UCSD-AML1 (cell line): Measurements from ENCODE around the gene RETREG1.
"Not testable (repeated sequence)": the region's sequence is repeated elsewhere in the genome, so short reads cannot be mapped to it uniquely, and the experiment has no call there.

ENCODE experiments used
- DNase-seq: peaks from one replicate; lab custom pipeline; 2025; ENCODE audit not compliant: unreplicated experiment; lab: John Stamatoyannopoulos, UW

RETREG1 gene

GRCh38 chr5:16616536-16617273 is at the start of gene RETREG1:
RETREG1 (minus strand) TSS chr5:16616997; CDS start chr5:16616971, 26 bp downstream.
- DNase-seq, result peak; percentile 16

DNA sequence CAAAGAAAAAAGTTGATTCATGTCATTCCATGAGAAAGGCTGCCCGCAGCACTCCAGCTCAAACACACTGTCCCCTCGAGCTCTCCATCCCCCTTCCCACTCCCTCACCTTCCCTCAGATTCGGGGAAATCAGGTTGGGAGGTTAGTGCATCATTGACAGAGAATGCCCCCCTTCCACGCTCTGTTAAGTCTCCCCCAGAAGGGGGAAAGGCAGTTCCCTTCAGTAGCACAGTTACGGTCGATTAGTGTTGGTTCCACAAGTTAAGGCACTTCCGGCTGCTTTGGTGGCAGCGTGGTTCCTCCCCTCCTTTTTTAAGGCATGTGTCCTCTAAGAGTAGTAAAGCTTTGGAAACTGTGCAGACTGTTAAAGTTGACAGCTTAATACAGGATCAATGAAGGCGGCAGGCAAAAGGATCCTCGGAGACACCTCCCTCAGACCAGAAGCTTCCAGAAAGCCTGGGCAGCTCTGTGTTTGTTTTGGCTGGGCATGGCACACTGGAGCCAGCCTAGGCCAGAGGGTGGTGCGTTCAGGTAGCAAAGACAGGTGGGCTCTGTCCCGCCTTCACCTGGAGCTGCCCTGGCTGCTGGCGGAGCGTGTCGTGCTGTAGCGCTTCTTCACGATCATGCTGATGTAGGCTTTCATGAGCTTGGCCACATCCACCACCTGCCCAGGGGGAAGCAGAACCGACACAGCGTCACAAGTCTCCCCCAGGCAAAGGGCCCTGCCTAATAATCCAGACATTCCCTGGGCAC is 49.5 kb upstream of the RETREG1 start:
- DNase-seq, result no peak

GRCh38 chr5:16665601-16666000 is 48.8 kb upstream of the RETREG1 start:
- DNase-seq, result no peak

DNA sequence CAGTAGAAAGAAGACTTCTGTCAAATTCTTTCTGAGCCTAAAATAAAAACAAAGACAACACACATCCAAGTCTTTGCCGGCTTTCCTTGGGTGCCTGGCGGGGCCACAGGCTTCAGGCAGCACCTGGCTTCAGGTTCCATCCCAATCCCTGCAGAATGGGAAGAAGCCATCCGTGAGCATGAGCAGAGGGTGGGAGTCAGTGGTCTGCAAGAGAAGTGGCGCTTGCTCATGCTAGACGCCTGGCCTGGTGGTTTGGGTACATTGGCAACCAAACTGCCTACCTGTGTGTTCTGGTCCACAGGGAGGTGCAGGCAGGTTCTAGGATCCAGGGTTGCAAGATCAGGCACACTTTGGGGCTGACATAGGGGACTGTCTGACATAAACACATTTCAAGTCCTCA is 47.6 kb upstream of the RETREG1 start:
- no peak for DNase-seq

GRCh38 chr5:16663840-16664239 is 47.0 kb upstream of the RETREG1 start:
- no peak for DNase-seq

- no peak for DNase-seq
Measured at GRCh38 chr5:16661713-16662112, 44.9 kb upstream of the RETREG1 start.

GRCh38 chr5:16660982-16661381 is 44.2 kb upstream of the RETREG1 start:
- DNase-seq, result no peak

DNA sequence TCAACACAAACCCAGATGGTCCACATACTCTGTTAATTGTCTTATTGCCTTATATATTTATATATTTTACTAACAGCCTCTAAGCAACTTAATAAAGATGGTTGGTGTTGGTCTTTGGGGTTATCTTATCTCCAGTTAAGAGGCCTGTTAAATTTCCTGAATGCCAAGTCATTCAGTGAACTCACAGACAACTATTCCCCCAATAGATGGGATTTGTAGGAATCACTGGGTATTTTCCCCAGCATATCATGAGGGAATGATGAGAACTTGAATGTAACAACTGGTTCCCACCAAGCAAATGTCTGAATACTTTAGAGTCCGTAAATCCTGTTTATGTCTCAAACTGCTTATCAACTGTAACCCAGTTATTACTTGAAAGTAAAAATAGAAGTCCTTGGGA is 42.7 kb upstream of the RETREG1 start:
- DNase-seq, result no peak

DNA sequence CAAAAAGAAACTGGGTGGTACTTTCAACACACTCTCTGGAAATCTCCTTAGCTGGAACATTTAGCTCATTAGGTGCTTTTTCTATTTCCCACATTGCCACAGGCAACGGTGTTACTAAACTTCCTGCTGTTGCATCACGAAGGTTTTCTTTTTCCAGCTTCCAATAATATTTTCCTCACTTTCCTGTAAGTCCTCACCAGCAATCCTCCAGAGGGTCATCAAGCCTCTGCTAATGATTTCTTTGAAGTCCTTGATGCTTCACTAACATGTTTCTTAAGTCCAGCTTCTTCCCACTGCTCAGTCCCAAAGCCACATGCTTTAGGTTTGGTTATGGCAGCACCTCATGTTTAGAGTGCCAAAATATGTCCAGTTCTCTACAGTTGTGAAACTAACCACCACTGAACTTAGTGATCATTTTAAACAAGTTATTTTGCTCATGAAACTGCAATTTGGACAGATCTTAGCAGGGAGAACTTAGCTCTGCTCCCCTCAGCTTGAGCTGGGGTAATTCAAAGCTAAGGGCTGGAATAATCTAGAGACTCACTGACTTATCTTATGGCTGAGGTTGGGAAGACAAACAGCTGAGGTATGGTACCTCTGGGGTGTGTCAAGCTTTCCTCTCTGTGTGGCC is 39.9 kb upstream of the RETREG1 start:
- DNase-seq, result no peak

- no peak for DNase-seq
Measured at GRCh38 chr5:16654647-16655334, 38.0 kb upstream of the RETREG1 start.

DNA sequence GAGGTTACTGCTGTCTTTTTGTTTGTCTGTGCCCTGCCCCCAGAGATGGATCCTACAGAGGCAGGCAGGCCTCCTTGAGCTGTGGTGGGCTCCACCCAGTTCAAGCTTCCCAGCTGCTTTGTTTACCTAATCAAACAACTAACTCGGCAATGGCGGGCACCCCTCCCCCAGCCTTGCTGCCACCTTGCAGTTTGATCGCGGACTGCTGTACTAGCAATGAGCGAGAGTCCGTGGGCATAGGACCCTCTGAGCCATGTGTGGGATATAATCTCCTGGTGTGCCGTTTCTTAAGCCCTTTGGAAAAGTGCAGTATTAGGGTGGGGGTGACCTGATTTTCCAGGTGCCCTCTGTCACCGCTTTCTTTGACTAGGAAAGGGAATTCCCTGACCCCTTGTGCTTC is 31.9 kb upstream of the RETREG1 start:
- DNase-seq, result not testable (repeated sequence)

GRCh38 chr5:16644301-16644889 is 27.6 kb upstream of the RETREG1 start:
- DNase-seq, result no peak

DNA sequence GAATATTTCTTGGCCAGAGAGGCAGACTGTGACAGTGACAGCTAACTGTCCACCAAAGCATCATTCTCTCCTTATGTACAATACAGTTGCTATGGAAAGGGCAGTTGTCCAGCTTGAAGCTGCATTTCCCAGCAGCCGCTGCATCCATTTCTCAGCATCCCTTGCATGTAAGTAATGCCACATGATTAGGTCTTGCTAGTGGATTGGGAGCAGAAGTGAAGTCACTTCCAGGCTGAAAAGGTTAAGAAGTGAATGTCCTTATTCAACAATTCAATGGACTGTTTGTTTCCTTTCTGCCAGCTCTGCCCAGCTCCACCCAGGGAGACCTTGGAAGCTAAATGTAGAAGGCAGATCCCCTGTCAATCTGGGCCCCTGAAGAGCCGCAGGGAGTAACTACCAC is 26.1 kb upstream of the RETREG1 start:
- no peak for DNase-seq

- DNase-seq, result no peak
Measured at GRCh38 chr5:16639206-16639605, 22.4 kb upstream of the RETREG1 start.

DNA sequence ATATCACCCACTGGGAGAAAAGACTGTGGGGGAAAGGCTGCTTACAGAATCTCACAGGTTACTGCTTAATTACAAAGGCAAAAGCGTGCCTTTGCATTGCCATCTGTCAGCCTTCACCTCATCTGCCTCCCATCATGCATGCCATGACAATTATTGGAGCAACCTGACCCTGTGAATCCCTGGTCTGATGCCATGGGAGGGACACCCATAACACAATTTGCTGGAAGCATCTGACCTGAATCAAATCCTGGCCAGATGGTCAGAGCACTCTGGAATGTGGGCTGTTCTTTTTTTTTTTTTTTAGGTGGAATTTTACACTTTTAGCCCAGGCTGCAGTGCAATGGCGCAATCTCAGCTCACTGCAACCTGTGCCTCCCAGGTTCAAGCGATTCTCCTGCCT is 11.6 kb upstream of the RETREG1 start:
- no peak for DNase-seq

- no peak for DNase-seq
Measured at GRCh38 chr5:16626696-16627264, 10.0 kb upstream of the RETREG1 start.

DNA sequence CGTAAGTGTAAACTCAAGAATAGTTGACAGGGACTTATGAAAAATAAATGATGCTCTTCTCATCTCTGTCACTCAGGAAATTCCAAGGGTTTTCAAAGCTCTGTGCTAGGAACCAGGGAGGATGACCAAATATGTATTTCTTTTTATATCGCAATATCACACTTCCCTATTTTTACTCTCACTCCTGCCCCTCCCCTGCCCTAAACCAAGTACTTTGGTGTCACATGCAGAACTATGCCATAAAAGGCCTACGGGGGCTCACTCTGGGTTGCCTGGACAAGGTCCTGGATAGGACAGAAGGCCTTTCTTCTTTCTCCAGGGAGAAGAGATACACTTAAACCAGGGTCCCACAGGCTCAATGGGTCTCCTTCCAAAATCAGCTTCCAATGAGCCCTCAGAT is 8.3 kb upstream of the RETREG1 start:
- no peak for DNase-seq

DNA sequence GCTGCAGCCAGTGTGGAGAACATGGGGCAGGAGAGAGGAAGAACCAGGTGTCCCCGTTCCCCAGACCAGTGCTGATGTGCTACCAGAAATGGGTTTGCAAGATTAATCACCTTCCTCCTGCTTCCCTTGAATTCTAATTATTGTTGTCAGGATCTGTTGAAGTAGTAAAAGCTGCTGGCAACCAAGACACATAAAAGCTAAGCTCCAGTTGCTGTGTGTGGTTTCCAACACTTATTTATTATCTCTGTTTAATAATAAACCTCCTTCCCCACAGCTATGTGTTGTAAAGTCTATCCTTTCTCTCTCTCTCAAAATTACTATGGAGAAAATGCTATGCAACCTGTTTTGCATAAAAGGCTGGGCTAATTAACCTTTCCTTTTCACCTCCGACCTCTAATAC is 2.3 kb upstream of the RETREG1 start:
- no peak for DNase-seq

GRCh38 chr5:16618138-16618897 is 1.5 kb upstream of the RETREG1 start:
- no peak for DNase-seq
